ENCODE results near the gene TMEM101.

GRCh38 chr17:43970366-43970765 is 44.4 kb downstream of the TMEM101 start:
- TF ChIP-seq CTCF (conservative IDR thresholded peaks at IDR 0.05; ENCODE audit: low read depth, low read length) (no peak), EZH2phosphoT487 (IDR thresholded peaks at IDR 0.05; ENCODE audit: borderline replicate concordance, low read length) (no peak)
